OCI-LY1 (cell line): ENCODE data around the gene PCNP.

Source experiments
- H2AFZ ChIP-seq: fragments of 200-600 bp; sonication (generic), shearing (Covaris generic); 2 replicates; pipeline ENCODE4 v1.6.0; 2014; ENCODE audit warnings: antibody characterized with exemption, mild to moderate bottlenecking, low read length
- H3F3A ChIP-seq: fragments of 200-600 bp; sonication (generic), shearing (Covaris generic); 2 replicates; pipeline ENCODE4 v1.6.0; 2014; ENCODE audit warnings: mild to moderate bottlenecking, antibody characterized with exemption, low read length, moderate library complexity; ENCODE audit not compliant: insufficient read depth
- H3K27ac ChIP-seq: fragments of 200-600 bp; sonication (generic); 2 replicates; pipeline ENCODE4 v1.5.1; 2014; ENCODE audit warnings: low read length, mixed run types, mild to moderate bottlenecking, low read depth; ENCODE audit not compliant: poor library complexity, severe bottlenecking
- H3K27me3 ChIP-seq: fragments of 200-600 bp; sonication (generic); 2 replicates; pipeline ENCODE4 v1.6.0; 2014; ENCODE audit warnings: antibody characterized with exemption, mild to moderate bottlenecking, low read length, moderate library complexity; ENCODE audit not compliant: insufficient read depth
- H3K36me3 ChIP-seq: fragments of 200-600 bp; sonication (generic); 2 replicates; pipeline ENCODE4 v1.6.1; 2014; ENCODE audit warnings: mild to moderate bottlenecking, antibody characterized with exemption, low read length, moderate library complexity, mixed read lengths; ENCODE audit not compliant: insufficient read depth
- H3K4me1 ChIP-seq: fragments of 200-600 bp; sonication (generic); 2 replicates; pipeline ENCODE4 v1.5.1; 2014; ENCODE audit warnings: mild to moderate bottlenecking, low read length, moderate library complexity; ENCODE audit not compliant: insufficient read depth, severe bottlenecking
- H3K4me2 ChIP-seq: fragments of 200-600 bp; sonication (generic), shearing (Covaris generic); 2 replicates; pipeline ENCODE4 v1.6.1; 2014; ENCODE audit warnings: low read length
- H3K4me3 ChIP-seq: fragments of 200-600 bp; sonication (generic); 2 replicates; pipeline ENCODE4 v1.5.1; 2014; ENCODE audit warnings: low read length, low read depth, mild to moderate bottlenecking, mixed read lengths; ENCODE audit not compliant: poor library complexity, severe bottlenecking
- H3K79me2 ChIP-seq: fragments of 200-600 bp; shearing (Covaris generic); 2 replicates; pipeline ENCODE4 v1.6.1; 2016; ENCODE audit warnings: mixed run types, low read length, mixed read lengths; ENCODE audit not compliant: insufficient read depth
- H3K9ac ChIP-seq: fragments of 200-600 bp; sonication (generic), shearing (Covaris generic); 2 replicates; pipeline ENCODE4 v1.6.1; 2014; ENCODE audit warnings: mild to moderate bottlenecking, low read length, mixed read lengths
- H3K9me2 ChIP-seq: fragments of 200-600 bp; sonication (generic), shearing (Covaris generic); 2 replicates; pipeline ENCODE4 v1.6.1; 2014; ENCODE audit warnings: low read depth, mild to moderate bottlenecking, low read length, mixed read lengths
- H3K9me3 ChIP-seq: fragments of 200-600 bp; shearing (Covaris generic); 2 replicates; pipeline ENCODE4 v1.6.1; 2014; ENCODE audit warnings: low read length, mixed read lengths
- H4K20me1 ChIP-seq: fragments of 200-600 bp; sonication (generic), shearing (Covaris generic); 2 replicates; pipeline ENCODE4 v1.6.0; 2016; ENCODE audit warnings: mild to moderate bottlenecking, low read length; ENCODE audit not compliant: insufficient read depth
- EZH2 ChIP-seq: fragments of 200-600 bp; sonication (generic), shearing (Covaris generic); IDR thresholded peaks from 2 replicates; pipeline ENCODE4 v1.8.0; 2017; ENCODE audit warnings: borderline replicate concordance, mixed run types, mild to moderate bottlenecking, antibody characterized with exemption, low read length, moderate library complexity, mixed read lengths
- TF ChIP-seq, protein P1 (sequence below): fragments of 200-600 bp; sonication (generic), shearing (Covaris generic); IDR thresholded peaks from 2 replicates; pipeline ENCODE4 v1.5.1; 2017; ENCODE audit warnings: mild to moderate bottlenecking, antibody characterized with exemption, low read length, moderate library complexity, mixed read lengths

Gene PCNP

DNA sequence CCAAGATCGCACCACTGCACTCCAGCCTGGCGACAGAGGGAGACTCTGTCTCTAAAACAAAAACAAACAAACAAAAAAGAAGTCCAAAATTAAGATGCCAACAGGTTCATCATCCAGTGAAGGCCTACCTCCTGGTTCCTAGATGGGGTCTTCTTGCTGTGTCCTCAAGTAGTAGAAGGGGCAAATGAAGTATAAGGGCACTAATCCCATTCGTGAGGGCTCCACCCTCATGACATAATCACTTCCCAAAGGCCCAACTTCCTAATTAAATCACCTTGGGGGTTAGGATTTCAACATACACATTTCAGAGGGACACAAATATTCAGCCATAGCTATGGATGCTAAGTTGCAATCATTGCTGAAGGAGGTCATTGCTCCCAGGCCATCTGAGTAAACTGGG is 45.8 kb downstream of the PCNP start:
- no peaks in the 10 kb centered on the region for H3K79me2 ChIP-seq
- H3F3A ChIP-seq: no peaks in the 10 kb centered on the region
- H3K27me3 ChIP-seq: no peaks in the 10 kb centered on the region
- H3K4me2 ChIP-seq: no peak overlapping the region
- no peak overlapping the region for H3K27ac ChIP-seq
- no peaks in the 10 kb centered on the region for H4K20me1 ChIP-seq
- no peak overlapping the region for H3K4me3 ChIP-seq
- H3K9ac ChIP-seq: no peak overlapping the region
- TF ChIP-seq, protein P1, sequence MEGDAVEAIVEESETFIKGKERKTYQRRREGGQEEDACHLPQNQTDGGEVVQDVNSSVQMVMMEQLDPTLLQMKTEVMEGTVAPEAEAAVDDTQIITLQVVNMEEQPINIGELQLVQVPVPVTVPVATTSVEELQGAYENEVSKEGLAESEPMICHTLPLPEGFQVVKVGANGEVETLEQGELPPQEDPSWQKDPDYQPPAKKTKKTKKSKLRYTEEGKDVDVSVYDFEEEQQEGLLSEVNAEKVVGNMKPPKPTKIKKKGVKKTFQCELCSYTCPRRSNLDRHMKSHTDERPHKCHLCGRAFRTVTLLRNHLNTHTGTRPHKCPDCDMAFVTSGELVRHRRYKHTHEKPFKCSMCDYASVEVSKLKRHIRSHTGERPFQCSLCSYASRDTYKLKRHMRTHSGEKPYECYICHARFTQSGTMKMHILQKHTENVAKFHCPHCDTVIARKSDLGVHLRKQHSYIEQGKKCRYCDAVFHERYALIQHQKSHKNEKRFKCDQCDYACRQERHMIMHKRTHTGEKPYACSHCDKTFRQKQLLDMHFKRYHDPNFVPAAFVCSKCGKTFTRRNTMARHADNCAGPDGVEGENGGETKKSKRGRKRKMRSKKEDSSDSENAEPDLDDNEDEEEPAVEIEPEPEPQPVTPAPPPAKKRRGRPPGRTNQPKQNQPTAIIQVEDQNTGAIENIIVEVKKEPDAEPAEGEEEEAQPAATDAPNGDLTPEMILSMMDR: no peak
- no peak for TF ChIP-seq EZH2
- H3K9me2 ChIP-seq: no peaks in the 10 kb centered on the region
- no peaks in the 10 kb centered on the region for H3K9me3 ChIP-seq
- no peak overlapping the region for H2AFZ ChIP-seq
- H3K4me1 ChIP-seq: peaks cover 10% of the 10 kb centered on the region
- no peaks in the 10 kb centered on the region for H3K36me3 ChIP-seq

- TF ChIP-seq EZH2: no peak
- TF ChIP-seq, protein P1: no peak
- no peaks in the 10 kb centered on the region for H3F3A ChIP-seq
- no peak overlapping the region for H3K27ac ChIP-seq
- H4K20me1 ChIP-seq: no peaks in the 10 kb centered on the region
- peaks cover 5% of the 10 kb centered on the region; the same call in 1 of the 2 replicates for H3K9me3 ChIP-seq
- H3K9me2 ChIP-seq: no peaks in the 10 kb centered on the region
- H3K9ac ChIP-seq: no peak overlapping the region
- H3K79me2 ChIP-seq: no peaks in the 10 kb centered on the region
- no peak overlapping the region for H3K4me3 ChIP-seq
- no peak overlapping the region for H3K4me2 ChIP-seq
- H2AFZ ChIP-seq: no peak overlapping the region
- no peaks in the 10 kb centered on the region; the same call in 1 of the 2 replicates for H3K36me3 ChIP-seq
- no peaks in the 10 kb centered on the region for H3K27me3 ChIP-seq
- no peaks in the 10 kb centered on the region for H3K4me1 ChIP-seq
Observed at GRCh38 chr3:101623656-101624055, 49.7 kb downstream of the PCNP start.

DNA sequence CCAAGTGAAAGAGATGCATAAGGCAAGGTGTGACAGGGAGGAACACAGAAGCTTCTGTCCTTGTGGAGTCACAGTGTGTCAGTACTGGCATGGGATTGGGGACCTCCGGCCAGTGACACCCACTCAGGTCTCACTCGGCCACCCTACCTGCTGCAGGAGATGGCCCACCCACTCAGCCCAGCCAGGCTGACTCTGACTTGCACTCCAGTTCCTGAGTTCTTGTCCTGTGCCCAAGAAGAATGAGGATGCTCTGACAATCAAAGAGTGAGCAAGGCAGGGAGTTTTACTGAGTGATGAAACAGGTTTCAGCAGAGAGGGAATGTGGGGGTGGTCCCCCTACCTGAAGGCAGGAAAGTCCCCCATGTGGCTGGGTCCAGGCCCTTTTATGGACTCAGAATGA is 50.9 kb downstream of the PCNP start:
- no peaks in the 10 kb centered on the region for H3K79me2 ChIP-seq
- no peak overlapping the region for H2AFZ ChIP-seq
- no peaks in the 10 kb centered on the region; the same call in 1 of the 2 replicates for H3K36me3 ChIP-seq
- no peaks in the 10 kb centered on the region for H3F3A ChIP-seq
- H3K9ac ChIP-seq: no peak overlapping the region
- no peaks in the 10 kb centered on the region for H3K4me1 ChIP-seq
- no peak overlapping the region for H3K4me2 ChIP-seq
- H3K27me3 ChIP-seq: no peaks in the 10 kb centered on the region
- no peaks in the 10 kb centered on the region for H4K20me1 ChIP-seq
- no peak overlapping the region for H3K27ac ChIP-seq
- H3K9me2 ChIP-seq: no peaks in the 10 kb centered on the region
- no peak overlapping the region for H3K4me3 ChIP-seq
- TF ChIP-seq, protein P1: no peak
- no peak for TF ChIP-seq EZH2
- peaks cover 5% of the 10 kb centered on the region; the same call in 1 of the 2 replicates for H3K9me3 ChIP-seq
